CD4-positive, alpha-beta memory T cell (primary cell): Measurements from ENCODE around the gene TLCD5. TPM values are rescaled to one million over a fixed set of nuclear protein-coding genes. Genes with fewer than 3 reads are reported as not detected.

Experiments used
- CTCF ChIA-PET: fragments of 350-600 bp; sonication (Branson Sonifier 250); formaldehyde crosslinking; loops from one replicate; lab custom pipeline; 2021; ENCODE audit warnings: inconsistent platforms; ENCODE audit not compliant: partially characterized antibody; lab: Charles Lee
- POLR2A ChIA-PET: fragments of 350-600 bp; sonication (Branson Sonifier 250); formaldehyde crosslinking; loops from one replicate; lab custom pipeline; 2021; ENCODE audit not compliant: partially characterized antibody; lab: Charles Lee
- DNase-seq, 5 donors: peaks; one replicate each; pipeline versions ENCODE4 v3.0.0 to v3.0.0-alpha.2; 2020 to 2022; ENCODE audit warnings: mixed read lengths in 1 of 5
- H3K27ac ChIP-seq: one replicate; pipeline ENCODE4 v1.7.0; 2013; ENCODE audit warnings: low read depth, low read length
- H3K27me3 ChIP-seq: 2 replicates; pipeline ENCODE4 v1.7.0; 2013; ENCODE audit warnings: mild to moderate bottlenecking, low read length, moderate library complexity; ENCODE audit not compliant: insufficient read depth
- H3K36me3 ChIP-seq: 2 replicates; pipeline ENCODE4 v1.7.0; 2013; ENCODE audit warnings: mild to moderate bottlenecking, low read length, moderate library complexity; ENCODE audit not compliant: insufficient read depth
- H3K4me1 ChIP-seq: 2 replicates; pipeline ENCODE4 v1.7.0; 2013; ENCODE audit warnings: mild to moderate bottlenecking, low read length, moderate library complexity; ENCODE audit not compliant: insufficient read depth
- H3K4me3 ChIP-seq, 2 donors: one replicate each; pipeline ENCODE4 v1.7.0; 2013; ENCODE audit warnings: low read length in 2 of 2, mild to moderate bottlenecking in 1 of 2
- H3K9me3 ChIP-seq, 2 donors: one replicate each; pipeline ENCODE4 v1.7.0; 2013; ENCODE audit warnings: low read length in 2 of 2, control low read depth in 1 of 2; ENCODE audit not compliant: control insufficient read depth in 1 of 2
- H3K27ac Mint-ChIP-seq, 7 donors: one replicate each; pipeline ENCODE4 v1.8.0; 2020 to 2021; ENCODE audit warnings: mixed read lengths in 7 of 7, mild to moderate bottlenecking in 6 of 7, inconsistent platforms in 3 of 7, moderate library complexity in 3 of 7
- H3K27me3 Mint-ChIP-seq, 2 donors: one replicate each; pipeline ENCODE4 v1.8.0; 2020 to 2021; ENCODE audit warnings: mixed read lengths in 2 of 2
- H3K36me3 Mint-ChIP-seq, 2 donors: one replicate each; pipeline ENCODE4 v1.8.0; 2020 to 2021; ENCODE audit warnings: mixed read lengths in 2 of 2, inconsistent platforms in 1 of 2, mild to moderate bottlenecking in 1 of 2
- H3K4me1 Mint-ChIP-seq, 4 donors: one replicate each; pipeline ENCODE4 v1.8.0; 2020 to 2021; ENCODE audit warnings: mixed read lengths in 4 of 4, mild to moderate bottlenecking in 1 of 4
- H3K4me3 Mint-ChIP-seq, 8 donors: one replicate each; pipeline ENCODE4 v1.8.0; 2020 to 2021; ENCODE audit warnings: mixed read lengths in 8 of 8, mild to moderate bottlenecking in 7 of 8, moderate library complexity in 6 of 8, inconsistent platforms in 3 of 8
- H3K9me3 Mint-ChIP-seq, 8 donors: one replicate each; pipeline ENCODE4 v1.8.0; 2020 to 2021; ENCODE audit warnings: mixed read lengths in 8 of 8, mild to moderate bottlenecking in 5 of 8, inconsistent platforms in 3 of 8, moderate library complexity in 1 of 8
- intact Hi-C: fragments of 100-400 bp; cut with micrococcal nuclease; formaldehyde crosslinking; loops from one replicate; pipeline ENCODE4 v1.15.1; 2023
- polyA plus RNA-seq, 2 donors: library from polyadenylated mRNA; unstranded; fragments of 300-500 nt; fragmentation: Illumina TruSeq; gene quantifications; one replicate each; pipeline ENCODE4 v1.2.3, GENCODE V29; 2021
- total RNA-seq, 2 experiments: library from RNA; stranded (reverse); gene quantifications; one replicate each; pipeline ENCODE4 v1.2.3, GENCODE V29; 2021

The TLCD5 gene
- total and polyA plus RNA-seq, 4 experiments from 2014 or later: 0.13 to 0.70 (median 0.27) TPM

- Mint-ChIP-seq H3K9me3 (no peaks in the 10 kb centered on the region), H3K27ac (no peak overlapping the region), H3K27me3 (peaks cover 12 to 21% of the 10 kb centered on the region in 2 donors), H3K4me3 (no peak overlapping the region), H3K4me1 (peaks cover 0 to 5% (median 0%) of the 10 kb centered on the region in 4 donors), H3K36me3 (no peaks in the 10 kb centered on the region)
- intact Hi-C loops: no loop called here
- Histone ChIP-seq H3K27me3 (peaks cover 5% of the 10 kb centered on the region), H3K36me3 (no peaks in the 10 kb centered on the region), H3K27ac (no peak overlapping the region), H3K9me3 (no peaks in the 10 kb centered on the region), H3K4me3 (no peak overlapping the region), H3K4me1 (no peaks in the 10 kb centered on the region)
- ChIA-PET POLR2A (no interaction called here), CTCF (interaction anchor here (0.7 to 3.1 kb wide), 2 partner anchors 12 to 15 kb away, joined by 3 to 18 read pairs; no protein-coding TSS in a partner anchor)
- DNase-seq: no peak
Observed at GRCh38 chr11:120288021-120288420, 37.1 kb upstream of the TLCD5 start.

GRCh38 chr11:120289426-120289825, 35.7 kb upstream of the TLCD5 start:
- Histone ChIP-seq H3K4me1 (no peaks in the 10 kb centered on the region), H3K27me3 (peaks cover 9% of the 10 kb centered on the region), H3K27ac (no peak overlapping the region), H3K4me3 (no peak overlapping the region), H3K9me3 (no peaks in the 10 kb centered on the region), H3K36me3 (no peaks in the 10 kb centered on the region)
- H3K9me3 Mint-ChIP-seq: no peaks in the 10 kb centered on the region
- DNase-seq: no peak
- H3K36me3 Mint-ChIP-seq: no peaks in the 10 kb centered on the region
- peaks cover 18 to 31% of the 10 kb centered on the region in 2 donors for H3K27me3 Mint-ChIP-seq
- CTCF ChIA-PET: no interaction called here
- H3K27ac Mint-ChIP-seq: no peak overlapping the region
- POLR2A ChIA-PET: no interaction called here
- H3K4me1 Mint-ChIP-seq: peaks cover 0 to 5% (median 0%) of the 10 kb centered on the region in 4 donors
- peak overlapping the region in 1 of 8 donors; percentile 46 for H3K4me3 Mint-ChIP-seq
- intact Hi-C loops: no loop called here

- peaks cover 9% of the 10 kb centered on the region for H3K27me3 ChIP-seq
- Mint-ChIP-seq H3K27ac (no peak overlapping the region), H3K9me3 (no peaks in the 10 kb centered on the region), H3K27me3 (peaks cover 22 to 31% of the 10 kb centered on the region in 2 donors), H3K4me3 (no peak overlapping the region), H3K4me1 (peaks cover 0 to 5% (median 0%) of the 10 kb centered on the region in 4 donors), H3K36me3 (no peaks in the 10 kb centered on the region)
- ChIA-PET POLR2A (no interaction called here), CTCF (interaction anchor here (1.1 to 2.0 kb wide), 2 partner anchors 8 to 12 kb away, joined by 3 to 7 read pairs; no protein-coding TSS in a partner anchor)
- H3K9me3 ChIP-seq: no peaks in the 10 kb centered on the region
- no peak for DNase-seq
- H3K36me3 ChIP-seq: no peaks in the 10 kb centered on the region
- H3K4me3 ChIP-seq: no peak overlapping the region
- intact Hi-C loops: no loop called here
- no peaks in the 10 kb centered on the region for H3K4me1 ChIP-seq
- H3K27ac ChIP-seq: no peak overlapping the region
Observed at GRCh38 chr11:120290956-120291355, 34.1 kb upstream of the TLCD5 start.

- H3K27ac Mint-ChIP-seq: peak overlapping the region in 1 of 7 donors; percentile 4
- intact Hi-C loops: no loop called here
- no peak for DNase-seq
- H3K27me3 Mint-ChIP-seq: peaks cover 29 to 43% of the 10 kb centered on the region in 2 donors
- H3K27me3 ChIP-seq: peaks cover 9% of the 10 kb centered on the region
- H3K4me3 Mint-ChIP-seq: no peak overlapping the region
- H3K4me1 Mint-ChIP-seq: peaks cover 0 to 5% (median 0%) of the 10 kb centered on the region in 4 donors
- no peak overlapping the region for H3K4me3 ChIP-seq
- no peaks in the 10 kb centered on the region for H3K36me3 Mint-ChIP-seq
- POLR2A ChIA-PET: no interaction called here
- CTCF ChIA-PET: interaction anchor here (2.5 kb wide), 1 partner anchor 10 kb away, joined by 12 read pairs; no protein-coding TSS in a partner anchor
- H3K9me3 ChIP-seq: no peaks in the 10 kb centered on the region
- no peaks in the 10 kb centered on the region for H3K4me1 ChIP-seq
- no peaks in the 10 kb centered on the region for H3K36me3 ChIP-seq
- no peak overlapping the region for H3K27ac ChIP-seq
- H3K9me3 Mint-ChIP-seq: no peaks in the 10 kb centered on the region
Observed at GRCh38 chr11:120293038-120293800, 31.9 kb upstream of the TLCD5 start.

GRCh38 chr11:120294096-120294495, 31.0 kb upstream of the TLCD5 start:
- ChIA-PET POLR2A (no interaction called here), CTCF (interaction anchor here (2.5 kb wide), 1 partner anchor 9 kb away, joined by 12 read pairs; no protein-coding TSS in a partner anchor)
- Mint-ChIP-seq H3K27ac (no peak overlapping the region), H3K36me3 (no peaks in the 10 kb centered on the region), H3K4me1 (peaks cover 0 to 5% (median 0%) of the 10 kb centered on the region in 4 donors), H3K27me3 (peaks cover 28 to 41% of the 10 kb centered on the region in 2 donors), H3K4me3 (no peak overlapping the region), H3K9me3 (no peaks in the 10 kb centered on the region)
- DNase-seq: no peak
- Histone ChIP-seq H3K36me3 (no peaks in the 10 kb centered on the region), H3K4me3 (no peak overlapping the region), H3K27me3 (peaks cover 9% of the 10 kb centered on the region), H3K9me3 (no peaks in the 10 kb centered on the region), H3K27ac (no peak overlapping the region), H3K4me1 (no peaks in the 10 kb centered on the region)
- intact Hi-C loops: no loop called here

GRCh38 chr11:120295099-120295498, 30.0 kb upstream of the TLCD5 start:
- peaks cover 25 to 37% of the 10 kb centered on the region in 2 donors for H3K27me3 Mint-ChIP-seq
- H3K9me3 Mint-ChIP-seq: no peaks in the 10 kb centered on the region
- no peak overlapping the region for H3K27ac ChIP-seq
- no peaks in the 10 kb centered on the region for H3K36me3 ChIP-seq
- H3K4me3 ChIP-seq: no peak overlapping the region
- no peaks in the 10 kb centered on the region for H3K4me1 Mint-ChIP-seq
- no peaks in the 10 kb centered on the region for H3K4me1 ChIP-seq
- no peaks in the 10 kb centered on the region for H3K36me3 Mint-ChIP-seq
- no peak overlapping the region for H3K4me3 Mint-ChIP-seq
- H3K27ac Mint-ChIP-seq: no peak overlapping the region
- CTCF ChIA-PET: interaction anchor here (2.5 kb wide), 1 partner anchor 8 kb away, joined by 12 read pairs; no protein-coding TSS in a partner anchor
- peaks cover 9% of the 10 kb centered on the region for H3K27me3 ChIP-seq
- H3K9me3 ChIP-seq: no peaks in the 10 kb centered on the region
- intact Hi-C loops: no loop called here
- POLR2A ChIA-PET: no interaction called here
- DNase-seq: no peak

GRCh38 chr11:120296554-120296953, 28.5 kb upstream of the TLCD5 start:
- DNase-seq: no peak
- POLR2A ChIA-PET: no interaction called here
- CTCF ChIA-PET: no interaction called here
- H3K4me1 ChIP-seq: no peaks in the 10 kb centered on the region
- peaks cover 4% of the 10 kb centered on the region for H3K27me3 ChIP-seq
- no peak overlapping the region for H3K27ac Mint-ChIP-seq
- no peaks in the 10 kb centered on the region for H3K36me3 Mint-ChIP-seq
- H3K4me3 Mint-ChIP-seq: no peak overlapping the region
- no peak overlapping the region for H3K4me3 ChIP-seq
- no peaks in the 10 kb centered on the region for H3K4me1 Mint-ChIP-seq
- intact Hi-C loops: no loop called here
- no peak overlapping the region for H3K27ac ChIP-seq
- H3K9me3 ChIP-seq: no peaks in the 10 kb centered on the region
- H3K9me3 Mint-ChIP-seq: no peaks in the 10 kb centered on the region
- peaks cover 27 to 32% of the 10 kb centered on the region in 2 donors for H3K27me3 Mint-ChIP-seq
- H3K36me3 ChIP-seq: no peaks in the 10 kb centered on the region
